Measurements from ENCODE around the gene RAD9A.

Gene RAD9A

DNA sequence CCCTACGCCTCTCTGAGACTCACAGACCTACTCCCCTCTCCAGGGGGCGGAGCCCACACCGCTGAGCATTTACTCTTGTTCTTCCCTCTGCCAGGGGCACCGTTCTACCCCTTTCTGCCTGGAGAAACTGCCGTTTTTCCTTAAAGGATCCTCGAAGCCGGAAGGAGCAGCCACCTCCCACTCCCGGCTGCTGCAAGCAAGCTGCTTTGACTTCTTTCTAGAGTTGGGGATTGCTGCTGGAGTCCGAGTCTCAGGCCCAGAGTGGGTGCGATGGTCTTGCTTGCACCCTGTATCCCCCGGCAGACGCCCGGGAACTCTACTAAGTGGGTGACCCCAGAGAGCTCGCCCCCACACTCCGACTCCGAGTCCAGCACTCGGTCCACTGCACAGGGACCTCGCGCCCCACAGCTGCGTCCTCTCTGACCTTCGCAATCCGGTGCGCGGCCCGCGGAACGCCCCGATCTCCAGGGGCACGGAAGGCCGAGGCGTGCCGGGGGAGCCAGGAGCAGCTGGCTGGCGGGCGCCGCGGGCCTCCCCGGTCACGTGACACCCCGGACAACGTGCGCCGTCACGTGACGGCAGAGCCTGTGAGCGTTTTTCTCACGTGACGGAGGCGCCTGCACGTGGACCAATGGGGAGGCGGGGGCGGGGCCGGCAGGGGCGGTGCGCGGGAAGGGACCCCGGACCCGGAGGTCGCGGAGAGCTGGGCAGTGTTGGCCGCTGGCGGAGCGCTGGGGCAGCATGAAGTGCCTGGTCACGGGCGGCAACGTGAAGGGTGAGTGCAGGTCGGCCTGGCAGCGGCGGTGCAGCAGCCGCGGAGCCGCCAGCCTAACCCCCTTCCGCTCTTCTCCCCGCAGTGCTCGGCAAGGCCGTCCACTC lies at the start of gene RAD9A:
Gene RAD9A, plus strand, starts transcription at position 683 of the 879 bp plus-strand sequence. Its CDS starts 59 bp downstream, at position 742.
- peak; percentile 95 for DNase-seq

DNA sequence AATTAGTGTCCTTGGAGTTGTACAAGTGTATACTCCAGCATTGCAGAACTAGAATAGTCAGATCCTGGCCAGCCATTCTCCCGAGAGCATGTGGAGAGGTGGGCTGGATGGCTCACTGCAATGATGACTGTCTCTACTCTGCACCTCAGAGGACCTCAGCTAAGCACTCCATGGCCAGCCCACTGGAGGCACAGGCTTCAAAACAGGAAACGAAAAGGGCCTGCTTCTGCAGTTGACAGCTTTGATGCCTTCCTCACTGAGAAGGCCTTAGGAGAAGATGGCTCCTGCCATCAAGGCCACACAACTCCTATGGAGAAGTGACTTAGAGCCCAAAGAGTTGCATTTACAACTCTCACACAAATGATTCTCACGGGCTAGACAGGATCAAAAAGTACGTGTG lies 47.5 kb upstream of the RAD9A start:
- no peak for DNase-seq

DNA sequence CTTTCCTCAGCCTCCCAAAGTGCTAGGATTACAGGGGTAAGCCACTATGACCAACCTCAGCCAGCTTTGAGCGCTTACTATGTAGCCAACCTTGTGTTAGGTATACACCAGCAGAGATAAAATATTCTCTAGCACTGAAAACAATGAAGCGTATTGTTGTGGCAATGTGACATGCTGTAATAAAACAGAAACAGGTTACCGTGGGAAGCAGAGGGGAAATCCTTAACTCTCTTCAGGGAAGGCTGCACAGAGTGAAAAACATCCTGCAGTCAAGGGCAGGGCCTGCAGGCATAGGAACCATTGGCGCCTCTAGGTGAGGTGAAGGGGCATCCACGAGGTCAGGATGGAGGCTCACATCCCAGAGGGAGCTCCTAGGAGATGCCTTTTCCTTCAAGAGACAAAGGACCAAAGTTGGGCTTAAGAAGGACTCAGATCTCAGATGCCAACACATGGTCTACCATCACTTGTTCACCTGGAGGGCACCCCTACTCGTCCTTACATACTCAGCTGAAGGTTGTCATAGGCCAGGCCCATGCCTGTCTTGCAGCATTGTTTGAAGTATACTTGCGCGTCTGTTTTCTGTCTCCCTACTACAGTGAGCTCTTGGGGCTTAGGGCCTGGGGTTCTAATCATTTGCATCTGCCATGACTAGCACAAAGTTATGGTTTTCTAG lies 46.4 kb upstream of the RAD9A start:
- DNase-seq = no peak

DNA sequence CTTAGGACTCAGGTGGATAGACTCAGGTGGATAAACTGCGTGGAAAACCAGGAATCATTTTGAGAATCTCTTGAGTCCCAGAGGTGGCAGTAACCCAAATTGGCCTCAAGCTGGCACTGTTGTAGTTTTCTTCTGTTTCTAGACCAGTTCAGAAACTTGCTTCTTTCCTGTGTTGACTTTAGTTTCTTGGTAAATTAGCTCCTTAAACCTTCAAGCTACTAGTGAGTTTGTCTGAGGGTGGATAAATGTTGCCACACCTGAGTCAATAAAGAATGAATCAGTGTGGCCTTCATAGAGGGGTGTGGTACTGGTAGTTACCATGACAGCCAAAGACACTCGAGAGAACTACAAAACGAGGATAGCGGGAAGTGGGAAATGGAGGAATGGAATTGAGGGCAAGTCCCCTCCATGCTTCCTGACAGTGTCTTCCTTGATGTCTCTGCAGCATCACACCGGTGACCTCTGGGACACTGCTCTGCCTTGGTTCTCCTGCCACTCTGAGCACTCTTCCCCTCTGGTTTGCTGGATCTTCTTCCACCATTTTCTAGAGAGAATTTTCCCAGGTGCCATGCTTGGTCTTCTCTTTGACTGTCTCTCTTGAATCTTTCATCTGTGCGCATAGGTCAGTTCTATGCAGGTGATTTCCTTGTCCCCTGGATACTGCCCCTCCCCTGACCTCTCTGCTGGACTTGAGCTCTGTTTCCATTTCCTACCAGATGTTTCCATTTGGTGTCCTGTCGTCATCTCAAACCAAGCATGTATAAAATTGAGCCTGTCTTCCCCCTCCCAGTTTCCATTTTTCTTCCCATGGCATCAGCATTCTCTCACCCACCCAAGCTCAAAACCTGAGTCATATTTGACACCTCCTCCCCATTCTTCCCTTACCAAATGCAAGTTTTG lies 45.6 kb upstream of the RAD9A start:
- DNase-seq = no peak

DNA sequence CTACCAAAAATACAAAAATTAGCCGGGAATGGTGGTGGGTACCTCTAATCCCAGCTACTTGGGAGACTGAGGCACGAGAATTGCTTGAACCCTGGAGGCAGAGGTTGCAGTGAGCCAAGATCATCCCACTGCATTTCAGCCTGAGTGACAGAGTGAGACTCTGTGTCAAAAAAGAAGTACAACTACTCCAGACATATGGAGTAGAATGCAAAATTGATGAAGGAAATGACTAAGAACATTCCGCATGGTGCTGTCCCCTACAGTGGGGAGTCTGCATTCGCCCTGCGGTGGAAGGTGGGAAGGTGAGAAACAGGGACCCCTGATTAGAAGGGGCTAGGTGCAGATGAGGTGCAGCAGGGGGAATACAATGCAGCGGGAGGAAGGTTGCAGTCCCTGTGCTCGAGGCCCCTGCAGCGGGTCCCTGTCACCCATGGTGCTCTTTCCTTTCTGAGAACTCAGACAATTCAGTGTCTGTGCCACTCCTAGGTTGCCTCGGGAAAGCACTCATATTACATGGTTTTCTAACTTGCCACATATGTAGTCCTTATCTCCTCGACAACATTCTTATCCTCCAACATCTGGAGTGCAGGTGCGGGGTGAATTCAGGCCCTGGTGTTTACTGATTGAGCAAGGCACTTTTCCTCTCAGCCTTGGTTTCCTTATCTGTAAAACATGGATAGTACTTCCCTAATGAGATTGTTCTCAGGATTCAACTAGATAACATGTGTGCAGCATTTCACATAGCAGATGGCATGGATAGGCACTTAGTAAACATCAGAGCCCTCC lies 43.6 kb upstream of the RAD9A start:
- no peak for DNase-seq

DNA sequence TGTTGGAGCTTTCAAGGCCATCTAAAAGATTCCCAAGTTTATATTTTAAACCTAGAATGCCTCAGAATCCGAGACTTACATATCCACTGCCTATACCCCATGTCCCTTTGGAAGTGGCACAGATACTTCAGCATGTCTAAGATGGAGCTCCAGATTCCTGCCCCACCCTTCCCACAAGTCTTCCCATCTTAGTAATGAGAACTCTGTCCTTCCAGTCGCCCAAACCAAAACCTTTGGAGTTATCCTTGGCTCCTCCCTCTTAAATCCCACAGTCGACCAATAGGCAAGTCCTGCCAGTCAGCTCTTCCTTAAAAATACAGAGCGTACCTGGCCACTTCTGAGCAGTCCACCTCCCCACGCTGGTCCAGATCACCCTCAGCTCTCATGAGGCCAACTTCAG lies 42.8 kb upstream of the RAD9A start:
- no peak for DNase-seq

DNA sequence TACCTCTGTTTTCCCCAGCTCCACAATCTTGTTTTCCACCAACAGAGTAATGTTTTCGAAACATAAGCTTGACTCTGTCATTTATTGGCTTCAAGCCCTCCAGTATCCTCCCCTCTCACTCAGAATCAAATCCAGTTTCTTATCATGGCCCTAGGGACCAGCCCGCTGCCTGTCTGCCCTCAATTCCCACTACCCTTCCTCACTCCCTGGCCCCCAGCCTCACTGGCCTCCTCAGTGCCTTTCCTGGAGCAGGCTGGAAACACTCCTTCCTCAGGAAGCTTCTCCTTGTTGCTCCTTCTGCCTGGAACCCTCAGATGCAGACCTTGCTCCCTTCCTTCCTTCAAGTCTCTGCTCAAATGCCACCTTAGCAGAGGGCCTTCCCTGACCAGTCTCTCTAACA lies 42.3 kb upstream of the RAD9A start:
- DNase-seq = no peak

DNA sequence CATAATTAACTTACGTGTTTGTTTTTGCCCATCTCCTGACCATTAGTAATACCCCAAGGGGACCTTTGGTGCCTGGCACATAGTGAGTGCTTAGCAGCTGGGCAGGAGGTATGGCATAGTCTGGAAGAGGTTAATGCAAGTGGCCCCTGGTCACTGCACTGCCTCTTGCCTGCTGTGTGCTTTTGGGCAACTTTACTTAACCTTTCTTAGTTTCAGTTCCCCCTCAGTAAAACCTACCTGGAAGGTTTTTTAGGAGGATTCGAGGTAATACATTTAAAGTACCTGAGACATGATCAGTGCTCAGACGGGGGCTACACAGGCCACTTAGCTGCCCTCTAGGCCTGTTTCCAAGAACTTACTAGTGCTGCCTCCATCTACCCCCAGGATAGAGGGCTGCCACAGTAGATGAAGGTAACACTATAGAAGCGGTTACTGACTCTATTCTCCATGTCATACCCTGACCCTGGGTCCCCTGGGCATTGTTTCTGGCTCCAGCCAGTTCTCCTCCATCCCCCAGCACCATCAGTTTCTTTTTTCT lies 41.8 kb upstream of the RAD9A start:
- no peak for DNase-seq

DNA sequence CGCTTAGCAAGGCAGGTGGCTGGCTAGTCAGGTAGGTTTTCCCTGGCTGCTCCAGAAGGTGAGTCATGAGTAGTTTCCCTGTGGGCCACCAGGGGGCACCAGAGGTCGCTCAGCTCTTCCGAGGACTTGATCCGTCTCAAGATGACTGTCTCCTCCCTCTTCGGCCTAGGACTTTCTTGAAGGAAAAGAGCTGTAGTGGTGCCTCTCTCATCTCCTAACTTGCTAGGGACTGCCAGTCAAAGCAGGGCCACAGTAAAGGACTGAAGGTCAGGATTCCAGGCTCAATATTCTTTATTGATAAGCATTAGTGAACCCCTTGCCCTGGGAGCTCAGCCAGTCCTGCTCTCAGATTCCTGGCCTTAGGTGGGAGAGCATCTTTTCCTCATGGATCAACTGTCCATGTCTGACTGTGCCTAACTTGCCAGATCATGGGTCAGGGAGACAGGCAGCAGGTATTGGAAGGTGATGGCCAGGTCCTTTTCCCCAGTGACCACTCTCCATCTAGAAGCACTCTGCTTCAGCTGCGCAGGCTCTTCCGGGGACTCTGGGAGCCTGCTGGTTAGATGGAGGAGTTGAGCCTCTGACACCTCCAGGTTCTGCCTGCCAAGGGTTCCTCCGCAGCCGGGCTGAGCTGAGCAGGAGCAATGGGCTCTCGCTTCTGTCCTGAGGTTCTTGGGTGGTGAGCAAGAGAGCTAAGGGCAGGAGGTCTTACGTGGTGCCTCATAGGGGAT lies 40.3 kb upstream of the RAD9A start:
- peak; percentile 36 for DNase-seq

DNA sequence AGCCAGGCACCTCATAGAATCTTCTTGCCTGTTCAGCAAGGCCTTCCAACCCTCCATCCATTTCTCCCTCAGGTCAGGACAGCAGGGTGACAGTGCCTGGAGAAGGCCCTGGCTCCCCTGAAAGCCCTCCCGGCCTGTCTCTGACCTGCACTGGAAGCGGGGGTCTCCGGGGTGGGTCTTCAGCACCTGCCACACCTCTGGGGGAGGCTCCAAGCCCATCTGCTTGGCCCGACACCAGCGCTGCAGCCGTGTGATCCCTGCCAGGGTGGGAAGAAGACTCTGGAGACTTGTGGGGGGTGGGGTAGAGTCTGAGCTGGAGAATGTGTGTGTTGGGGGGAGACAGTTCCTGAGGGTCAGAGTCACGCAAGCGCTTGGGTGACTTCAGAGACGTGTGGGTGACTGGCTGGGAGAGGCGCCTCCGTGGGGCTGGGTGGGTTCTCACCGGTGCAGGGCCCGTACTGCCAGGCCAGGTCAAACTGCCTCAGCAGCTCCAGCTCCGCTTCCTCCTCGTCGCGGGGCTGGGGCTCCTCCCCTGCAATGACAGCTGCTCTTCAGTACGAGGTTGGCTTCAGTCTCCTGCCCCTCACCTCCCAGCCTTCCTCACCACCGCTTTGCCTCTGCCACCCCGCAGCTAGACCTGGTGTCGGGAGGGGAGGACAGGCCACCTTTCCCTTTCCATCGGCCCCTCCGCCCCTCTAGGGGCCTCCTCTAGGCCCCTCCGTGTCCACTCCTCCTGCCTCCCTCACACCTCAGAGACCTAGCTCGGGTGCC lies 39.1 kb upstream of the RAD9A start:
- no peak for DNase-seq

DNA sequence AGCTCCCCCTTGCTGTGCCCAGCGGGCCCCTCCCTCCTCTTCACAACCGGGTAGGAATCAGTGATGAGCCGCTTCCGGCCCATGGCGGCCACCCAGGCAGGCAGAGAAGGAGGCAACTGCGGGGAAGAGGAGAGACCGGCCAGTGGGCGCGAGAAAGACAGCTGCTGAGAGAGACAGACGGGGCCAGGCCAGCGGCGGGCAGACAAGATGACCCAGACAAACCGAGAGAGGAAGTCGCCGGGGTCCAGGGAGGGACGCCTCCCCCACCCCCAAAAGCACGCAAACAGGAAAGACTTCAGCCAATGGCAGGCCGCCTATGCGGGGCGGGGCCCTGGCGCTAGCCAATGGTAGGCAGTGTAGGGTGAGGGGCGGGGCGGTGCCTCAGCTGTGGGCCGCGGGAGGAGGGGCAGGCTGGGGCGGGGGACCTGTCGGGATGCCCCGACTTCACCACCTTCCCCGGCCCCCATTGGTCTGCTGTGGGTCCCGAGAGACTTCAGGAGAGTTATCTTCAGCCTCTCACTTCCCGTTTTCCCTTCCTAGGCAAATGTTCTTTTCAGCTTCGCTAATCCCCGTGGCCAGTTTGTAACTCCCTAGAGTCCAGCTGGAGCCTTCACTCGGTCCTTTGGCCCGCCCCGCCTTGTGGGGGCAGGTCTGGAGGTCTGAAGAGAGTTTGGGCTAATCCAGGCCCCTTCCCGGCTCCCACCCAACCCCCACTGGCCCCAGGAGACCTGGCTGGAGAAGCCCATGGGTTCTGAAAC lies 38.3 kb upstream of the RAD9A start, which contains the start of gene POLD4:
Gene POLD4, minus strand, starts transcription at position 230 of the 758 bp plus-strand sequence. Its CDS starts 147 bp downstream, at position 83.
- peak; percentile 90 for DNase-seq

DNA sequence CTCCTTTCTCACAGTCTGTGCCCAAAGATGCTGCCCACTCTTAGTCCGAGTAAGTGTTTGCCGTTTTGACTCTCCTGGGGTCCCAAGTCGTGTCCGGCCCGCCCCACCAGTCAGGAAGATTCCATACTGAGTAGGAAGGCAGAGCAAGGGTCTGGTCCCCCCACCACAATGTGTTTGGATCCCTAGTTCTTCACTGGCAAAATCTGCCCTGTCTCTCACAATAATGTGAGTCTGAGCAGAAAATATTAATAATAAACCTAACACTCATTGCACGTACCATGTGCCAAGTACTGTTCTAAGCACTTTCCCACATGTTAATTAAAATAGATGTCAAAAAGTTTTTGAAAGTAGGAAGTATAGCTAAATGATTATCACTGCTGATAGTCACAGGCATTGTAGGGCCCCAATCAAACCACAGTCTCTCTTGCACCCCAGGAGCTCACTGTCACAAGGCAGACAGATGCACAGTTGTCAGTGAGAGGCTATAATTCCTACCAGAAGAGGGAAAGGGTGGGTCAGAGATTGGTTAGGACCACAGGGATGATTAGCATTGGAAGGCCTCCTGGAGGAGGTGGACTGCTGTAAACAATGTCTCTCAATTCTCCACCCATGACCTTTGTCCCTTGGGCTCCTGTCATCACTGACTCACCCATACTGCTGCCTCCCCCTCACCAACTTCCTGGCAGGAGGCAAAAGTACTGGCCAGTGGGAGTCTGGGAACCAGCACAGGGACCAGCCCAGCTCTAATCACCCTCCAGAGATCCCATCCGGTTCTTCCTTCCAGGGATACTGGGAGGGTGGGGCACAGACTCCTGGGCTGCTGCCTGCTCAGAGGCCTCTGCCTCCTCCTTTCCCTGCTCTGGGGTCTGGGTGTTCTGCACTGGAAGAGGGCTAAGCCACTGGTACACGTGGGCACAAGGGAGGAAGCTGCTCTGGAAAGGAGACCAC lies 37.4 kb upstream of the RAD9A start:
- no peak for DNase-seq

DNA sequence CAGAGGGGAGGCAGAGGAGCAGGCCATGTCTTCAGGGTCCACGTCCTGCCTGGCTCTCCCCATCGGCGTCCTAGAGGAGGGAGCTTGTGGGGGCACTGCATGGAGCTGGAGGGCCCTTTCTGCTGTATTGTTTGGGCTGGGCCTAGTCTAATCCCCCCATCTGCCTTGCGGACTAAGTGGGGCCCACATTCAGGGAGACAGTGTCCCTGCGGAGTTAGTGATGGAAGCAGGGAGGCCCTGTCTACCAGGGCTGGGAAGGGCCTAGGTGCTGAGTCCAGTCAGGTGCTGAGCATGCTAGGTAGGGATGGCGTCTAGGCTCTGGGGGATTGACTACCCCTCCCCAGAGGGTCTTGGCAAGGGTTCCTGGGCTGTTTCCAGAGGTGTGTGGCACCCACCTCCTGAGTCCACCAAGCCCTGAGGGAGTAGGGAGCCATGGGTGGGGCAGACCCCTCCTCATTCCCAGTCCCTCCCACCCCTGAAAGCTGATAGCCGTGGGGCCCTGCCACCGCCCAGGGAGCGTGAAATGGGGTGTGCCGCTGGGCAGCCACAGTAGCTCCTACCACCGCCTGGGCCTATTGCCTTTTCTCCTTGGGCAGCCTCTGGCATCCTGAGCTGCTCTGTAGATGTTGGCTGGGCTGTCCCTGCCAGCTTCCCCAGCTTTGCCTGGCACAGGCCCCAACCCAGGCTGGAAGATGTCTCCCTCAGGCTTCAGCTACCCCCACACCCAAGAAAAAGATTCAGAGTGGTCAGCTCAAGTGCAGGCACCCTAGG lies 36.6 kb upstream of the RAD9A start:
- no peak for DNase-seq

DNA sequence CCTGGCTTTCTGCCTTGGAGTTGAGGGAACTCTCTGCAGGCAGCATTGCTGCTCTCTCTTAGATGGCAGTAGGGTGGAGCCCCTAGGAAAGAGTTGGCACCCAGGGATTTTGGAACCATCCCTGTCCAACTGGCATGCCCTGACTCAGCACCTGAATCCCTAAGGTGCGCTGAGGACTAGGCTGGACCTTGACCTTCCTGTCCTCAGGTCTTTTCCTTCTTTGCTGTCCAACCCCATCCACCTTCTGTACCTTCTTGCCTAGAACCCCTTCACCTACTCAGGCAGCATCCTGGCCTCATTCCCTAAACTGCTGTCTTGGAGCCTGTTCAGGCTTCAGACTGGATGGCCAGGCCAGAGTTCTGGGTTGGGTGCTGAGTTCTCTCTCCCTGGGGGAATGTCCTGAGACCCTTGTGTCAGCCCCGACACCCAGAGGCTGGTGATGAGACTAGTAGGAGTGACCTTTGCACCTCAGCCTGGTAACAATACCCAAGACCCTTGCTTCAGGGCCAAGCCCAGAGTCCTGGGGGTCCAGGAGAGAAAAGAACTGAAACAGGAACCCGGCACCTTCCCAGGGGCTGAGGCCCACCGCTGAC lies 35.9 kb upstream of the RAD9A start:
- DNase-seq = no peak

DNA sequence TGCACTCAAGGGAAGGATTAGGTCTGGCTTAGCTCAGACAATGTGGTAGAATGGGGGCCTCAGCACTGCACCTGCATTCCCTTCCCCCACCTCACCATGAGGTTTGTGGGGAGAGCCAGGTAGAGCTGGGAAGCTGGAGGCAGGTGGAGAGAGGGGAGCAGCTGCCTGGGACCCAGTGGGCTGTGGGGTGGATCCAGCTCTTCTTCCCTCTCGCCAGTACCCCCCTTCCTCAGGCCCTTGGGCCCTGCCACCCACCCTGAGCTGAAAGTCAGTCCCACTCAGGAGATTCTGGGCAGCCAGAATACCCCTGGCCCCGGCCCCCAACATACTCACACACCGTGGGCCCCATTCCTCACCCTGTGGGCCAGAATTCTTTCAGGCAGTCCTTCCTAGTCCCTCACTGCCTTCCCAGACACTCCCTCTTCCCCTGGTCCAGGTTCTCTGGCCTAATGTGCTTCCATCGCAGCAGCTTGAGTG lies 35.4 kb upstream of the RAD9A start:
- DNase-seq = no peak

DNA sequence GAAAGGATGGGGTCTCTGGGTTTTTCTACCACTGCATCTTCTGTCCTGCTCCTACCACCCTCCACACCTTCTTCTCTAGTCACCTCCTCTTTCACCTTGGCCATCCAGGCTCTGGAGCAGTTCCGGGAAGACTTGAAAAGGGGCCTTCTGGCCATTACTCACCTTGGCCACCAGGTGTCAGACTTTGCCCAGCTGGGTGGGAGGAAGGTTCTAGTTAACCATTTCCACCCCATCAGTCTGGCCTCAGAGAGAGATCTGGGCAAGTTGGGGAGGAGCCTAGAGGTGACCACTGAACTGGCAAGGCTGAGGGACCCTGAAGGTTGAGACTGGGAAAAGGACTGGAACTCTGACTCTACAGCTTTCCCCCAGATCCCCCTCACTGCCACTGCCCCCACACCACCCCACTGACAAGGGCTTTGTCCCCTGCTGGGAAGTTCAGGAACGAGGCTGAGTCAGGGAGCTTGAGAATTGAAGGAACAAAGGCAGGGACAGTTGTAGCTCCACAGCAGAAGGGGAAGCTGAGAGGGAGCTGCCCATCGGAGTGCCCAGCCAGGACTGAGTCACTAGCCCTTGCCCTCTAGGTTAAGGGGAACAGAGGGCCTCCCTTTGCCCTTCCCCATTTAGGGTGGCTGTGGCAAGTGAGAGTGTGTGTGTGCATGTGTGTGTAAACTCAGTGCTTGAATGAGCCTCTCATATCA lies 34.8 kb upstream of the RAD9A start:
- DNase-seq = no peak
